GM03348 (cell line): ENCODE data around the gene WBP11.
A peak's percentile ranks its signal among the peaks of the same experiment; 100 is the strongest.

ENCODE experiments used
- DNase-seq: peaks from one replicate; pipeline ENCODE4 v3.0.0; 2012; ENCODE audit warnings: low spot score

WBP11 gene

GRCh38 chr12:14803011-14803829, at the start of gene WBP11, which contains the start of gene C12orf60:
Gene WBP11, minus strand, starts transcription at chr12:14803478. Its CDS starts 2,095 bp downstream, at chr12:14801383.
Gene C12orf60, plus strand, starts transcription at chr12:14803670. Its CDS starts 19,266 bp downstream, at chr12:14822936.
- DNase-seq, result peak; percentile 95

DNA sequence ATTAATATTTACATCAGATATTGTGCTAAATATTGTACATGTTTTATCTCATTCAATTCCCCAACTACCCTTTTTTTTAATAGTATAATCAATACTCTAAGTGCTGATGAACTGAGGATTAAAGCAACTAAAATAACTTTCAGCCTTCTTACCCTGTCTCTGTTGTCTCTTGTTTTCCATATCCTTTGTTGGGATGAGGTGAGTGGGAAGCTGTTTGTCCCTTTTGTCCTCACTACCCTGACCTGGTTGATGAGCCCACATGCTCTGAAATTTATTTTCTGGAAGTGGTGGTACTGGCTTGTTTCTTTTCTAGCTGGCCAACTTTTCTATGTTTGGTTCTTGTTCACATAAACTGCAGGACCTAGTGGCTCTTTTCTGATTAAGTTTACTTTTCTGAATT, 49.6 kb upstream of the WBP11 start:
- no peak for DNase-seq

GRCh38 chr12:14850929-14851663, 47.8 kb upstream of the WBP11 start:
- DNase-seq, result no peak

- DNase-seq, result peak; percentile 13
These were observed 46.4 kb upstream of the WBP11 start for GRCh38 chr12:14849661-14850060.

DNA sequence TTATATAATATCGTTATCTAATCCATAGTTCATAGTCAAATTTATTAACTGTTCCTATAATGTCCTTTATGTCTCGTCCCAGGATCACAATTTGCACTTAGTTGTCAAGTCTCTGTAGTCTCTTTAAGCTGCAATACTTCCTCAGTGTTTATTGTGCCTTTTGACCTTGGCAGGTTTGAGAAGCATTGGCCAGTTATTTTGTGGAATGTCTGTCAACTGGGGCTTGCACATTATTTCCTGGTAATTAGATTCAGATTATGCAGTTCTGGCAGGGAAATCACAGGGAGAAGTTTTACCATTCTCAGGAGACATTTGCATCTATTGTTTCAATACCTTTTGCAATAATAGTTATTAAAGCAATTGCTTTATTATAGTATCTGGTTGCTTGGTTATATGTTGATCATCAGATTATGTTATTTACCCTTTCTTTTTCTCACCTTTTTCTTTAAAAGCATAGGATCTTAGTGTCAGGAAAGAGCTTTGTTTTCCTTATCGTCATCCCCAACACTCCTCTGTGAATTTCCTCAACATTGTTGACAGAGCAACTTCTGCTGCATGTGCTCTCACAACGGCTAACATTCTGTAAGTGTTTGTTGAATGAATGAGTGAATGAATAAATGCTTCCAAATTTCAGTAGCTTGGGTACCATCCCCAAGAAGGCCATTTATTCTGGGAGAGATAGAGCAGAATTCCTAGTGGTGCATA, 43.8 kb upstream of the WBP11 start:
- DNase-seq, result no peak

DNA sequence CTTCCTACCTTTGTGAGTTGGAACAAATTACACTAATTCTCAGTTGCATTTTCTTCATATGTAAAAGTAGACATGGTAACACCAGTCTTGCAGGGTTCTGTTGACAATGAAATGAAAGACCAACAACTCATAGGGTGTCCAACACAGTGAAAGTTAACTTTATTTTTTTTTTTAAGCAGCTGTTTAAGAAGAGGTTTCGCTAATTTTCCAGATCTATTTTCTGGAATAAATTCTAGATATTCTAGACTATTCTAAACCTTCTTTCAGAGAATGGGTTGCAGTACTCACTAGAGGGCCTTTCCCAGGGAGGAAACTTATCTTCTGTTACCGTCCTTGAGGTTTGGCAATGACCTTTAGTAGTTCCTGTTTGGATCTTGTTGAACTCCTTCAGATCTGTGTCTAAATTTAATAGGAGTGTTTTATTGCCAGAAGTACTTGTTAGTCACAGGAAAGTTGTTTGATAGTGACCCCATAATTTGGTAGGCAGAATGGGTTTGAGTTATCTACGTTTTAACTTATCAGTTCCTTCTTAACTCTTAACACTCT, 42.8 kb upstream of the WBP11 start:
- DNase-seq, result no peak

- DNase-seq, result peak; percentile 72
These were observed 42.1 kb upstream of the WBP11 start for GRCh38 chr12:14845350-14845750.

DNA sequence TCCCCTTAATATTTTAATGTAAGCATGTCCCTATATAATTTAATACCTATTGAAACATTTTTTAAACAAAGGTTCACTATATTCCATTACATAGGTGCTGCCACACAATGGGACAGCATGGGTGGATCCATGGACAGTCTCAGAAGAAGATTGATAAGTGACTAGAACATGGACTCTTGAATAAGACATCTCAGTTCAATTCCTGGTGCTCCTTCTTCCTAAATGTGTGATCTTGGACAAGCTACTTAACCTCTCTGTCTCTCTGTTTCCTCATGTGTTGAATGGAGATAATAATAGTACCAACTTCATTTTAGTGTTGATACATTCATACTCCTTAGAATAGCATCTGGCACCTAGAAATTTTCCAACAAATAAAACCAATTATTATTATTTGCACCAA, 41.1 kb upstream of the WBP11 start:
- DNase-seq, result no peak

DNA sequence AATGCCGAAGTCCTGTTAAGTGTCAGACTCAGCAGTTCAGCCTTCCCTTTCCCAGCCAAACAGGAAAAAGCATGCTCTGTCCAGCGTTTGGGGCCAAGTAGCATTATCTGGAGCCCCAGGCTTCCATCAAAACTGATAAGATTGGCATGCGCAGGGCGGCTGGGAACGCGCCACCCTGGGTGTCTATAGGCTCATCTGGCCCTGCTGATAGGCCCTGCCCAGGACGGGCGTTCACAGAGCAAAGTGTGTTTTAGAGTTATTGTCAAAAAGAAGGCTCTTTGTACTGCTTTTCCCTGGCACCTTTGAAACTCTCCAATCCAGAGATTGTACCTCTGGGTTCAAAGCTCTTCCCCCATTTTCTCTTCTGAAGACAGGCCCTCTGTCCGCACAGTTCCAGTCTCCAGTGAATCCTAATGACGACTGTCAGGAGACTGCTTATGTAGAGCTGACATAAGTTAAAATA, 40.2 kb upstream of the WBP11 start, which contains the start of gene ART4:
Gene ART4 (minus strand): TSS at position 102 of the 463 bp plus-strand sequence. CDS start 413 bp downstream, outside the sequence.
- DNase-seq, result no peak

DNA sequence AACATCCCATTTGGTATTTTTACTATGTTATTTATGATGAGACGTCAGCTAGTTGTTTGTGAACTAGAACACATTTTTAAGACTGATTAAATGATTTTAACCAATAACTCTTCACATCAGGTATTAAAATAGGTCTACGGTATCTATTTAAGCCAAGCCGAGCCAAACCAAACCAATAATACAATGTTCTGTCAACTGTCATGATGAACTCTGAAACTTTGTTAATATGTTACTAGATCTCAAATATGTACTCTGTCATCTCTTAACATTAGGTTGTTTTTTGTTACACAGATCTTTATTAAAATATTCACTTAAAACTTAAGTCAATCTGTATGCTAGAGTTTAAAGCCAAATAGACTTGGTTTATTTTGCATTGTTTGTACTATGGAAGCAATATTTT, 39.0 kb upstream of the WBP11 start:
- no peak for DNase-seq

DNA sequence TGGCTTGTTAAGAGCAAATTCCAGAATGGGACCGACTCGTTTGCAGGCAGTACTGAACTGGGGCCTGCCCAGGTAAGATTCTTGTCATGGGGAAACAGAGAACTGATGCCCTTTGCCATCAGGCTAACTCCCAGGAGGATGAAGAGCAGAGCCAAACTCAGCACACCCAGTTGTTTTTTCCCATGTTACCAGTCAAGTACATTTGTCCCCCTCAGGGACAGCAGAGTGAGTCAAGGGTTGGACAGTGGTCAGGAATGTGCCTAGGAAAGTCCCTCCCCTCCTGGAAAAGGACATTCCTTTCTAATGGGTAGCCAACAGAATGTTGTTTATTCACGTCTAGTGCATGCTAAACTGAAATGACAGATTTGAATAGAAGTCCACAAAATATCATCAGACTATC, 38.5 kb upstream of the WBP11 start:
- DNase-seq, result peak; percentile 61

- DNase-seq, result no peak
These were observed 37.3 kb upstream of the WBP11 start for GRCh38 chr12:14840616-14841015.

DNA sequence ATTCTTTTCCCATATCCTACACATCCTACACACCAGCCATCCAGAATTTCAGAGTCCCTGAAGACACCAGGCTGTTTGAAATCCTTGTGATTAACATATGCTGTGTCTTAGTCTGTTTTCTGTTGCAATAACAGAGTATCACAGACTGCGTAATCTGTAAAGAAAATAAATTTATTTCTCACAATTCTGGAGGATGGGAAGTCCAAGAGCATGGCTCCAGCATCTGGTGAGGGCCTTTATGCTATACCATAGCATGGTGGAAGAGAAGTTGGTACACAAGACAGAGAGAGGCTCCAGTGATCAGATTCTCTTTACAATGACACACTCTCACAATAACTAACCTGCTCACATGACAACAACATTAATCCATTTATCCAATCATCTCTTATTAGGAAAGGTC, 36.0 kb upstream of the WBP11 start:
- DNase-seq, result no peak

DNA sequence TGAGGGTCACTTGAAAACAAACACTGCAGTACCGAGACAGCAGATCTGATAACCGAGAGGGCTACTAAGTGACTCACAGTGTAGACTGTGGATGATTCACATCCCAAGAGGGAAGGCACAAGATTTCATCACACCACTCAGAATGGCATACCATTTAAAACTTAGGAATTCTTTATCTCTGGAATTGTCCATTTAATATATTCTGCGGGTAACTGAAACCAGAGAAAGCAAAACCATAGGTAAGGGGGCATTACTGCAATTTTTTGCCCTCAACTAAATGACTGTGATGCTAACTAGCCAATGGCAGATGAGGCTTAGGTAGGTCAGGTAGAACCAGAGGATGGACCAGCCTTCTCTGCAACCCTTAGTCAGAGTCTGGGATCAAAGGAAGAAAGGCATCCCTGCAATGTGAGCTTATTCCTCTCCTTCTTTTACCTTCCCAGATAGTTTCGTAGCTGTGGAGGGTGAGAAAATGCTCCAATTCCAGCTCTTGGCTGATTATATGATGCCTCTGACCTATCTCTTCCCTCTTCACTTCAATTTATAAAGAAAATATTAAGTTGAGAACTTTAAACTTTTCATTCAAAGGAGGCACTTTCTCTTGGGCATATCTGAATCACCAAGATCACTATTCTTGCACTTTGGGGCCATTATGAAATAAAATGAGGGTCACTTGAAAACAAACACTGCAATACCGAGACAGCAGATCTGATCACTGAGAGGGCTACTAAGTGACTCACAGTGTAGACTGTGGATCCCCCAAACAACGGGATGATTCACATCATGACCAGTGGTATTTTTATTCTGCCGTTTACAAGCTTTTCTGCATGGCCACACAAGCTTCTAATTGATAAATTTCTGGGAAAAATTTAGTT, 33.3 kb upstream of the WBP11 start:
- DNase-seq, result peak; percentile 64

DNA sequence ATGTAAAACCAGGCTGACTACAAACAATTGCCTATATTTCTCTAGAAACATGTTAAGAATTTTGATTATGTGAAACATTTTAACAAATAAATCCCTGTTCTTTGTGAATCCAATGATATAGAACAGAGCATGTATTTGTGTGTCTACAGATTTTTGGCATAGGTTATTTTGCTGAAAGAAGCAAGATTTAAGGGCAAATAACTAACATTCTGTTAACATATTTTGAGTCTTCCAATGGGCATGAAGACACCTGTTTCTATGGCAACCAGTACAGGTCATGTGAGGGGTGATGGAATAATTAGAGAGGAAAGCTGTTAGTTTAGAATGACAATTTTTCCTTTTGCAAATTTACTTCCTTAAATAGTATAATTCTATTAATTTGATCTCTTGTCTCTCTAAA, 31.2 kb upstream of the WBP11 start:
- DNase-seq, result no peak

DNA sequence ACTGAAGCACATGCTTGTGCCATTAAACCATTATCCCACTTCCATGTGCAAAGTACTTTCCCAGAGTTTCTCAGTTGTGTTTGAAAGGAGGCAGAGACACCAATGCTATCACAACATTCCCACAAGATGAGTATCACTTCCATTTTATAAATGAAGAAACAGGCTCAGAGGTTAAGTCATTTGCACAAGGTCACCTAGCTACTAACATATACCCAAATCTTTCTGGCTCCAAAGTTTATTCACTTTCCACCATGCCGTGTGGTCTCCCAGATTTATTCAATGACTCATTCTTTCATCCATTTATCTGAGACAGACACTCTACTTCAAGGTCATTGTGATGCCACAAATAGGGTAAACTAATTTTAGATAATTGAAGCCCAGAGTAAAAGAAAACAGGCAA, 30.7 kb upstream of the WBP11 start:
- DNase-seq, result no peak

DNA sequence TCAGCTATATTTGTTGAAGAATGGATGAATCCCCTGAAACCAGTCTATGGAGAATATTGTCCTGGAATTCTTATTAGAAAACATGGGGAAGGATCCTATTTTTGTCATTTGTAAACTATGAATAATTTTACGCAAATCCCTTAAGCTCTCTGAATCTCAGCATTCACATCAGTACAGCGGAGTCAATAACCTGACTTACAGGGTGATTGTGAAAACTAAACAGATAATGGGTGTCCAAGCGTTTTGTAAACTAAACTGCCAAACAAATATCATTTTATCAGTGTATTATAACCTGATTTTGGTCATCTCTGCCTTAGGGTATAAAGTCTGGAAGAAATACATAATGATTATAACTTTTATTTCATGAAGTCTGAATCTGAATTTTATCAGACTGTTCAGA, 30.1 kb upstream of the WBP11 start:
- DNase-seq, result no peak

- peak; percentile 29 for DNase-seq
These were observed 25.6 kb upstream of the WBP11 start for GRCh38 chr12:14828892-14829291.

- no peak for DNase-seq
These were observed 23.8 kb upstream of the WBP11 start for GRCh38 chr12:14827043-14827442.

- DNase-seq, result no peak
These were observed 23.2 kb upstream of the WBP11 start for GRCh38 chr12:14826491-14826890.

- DNase-seq, result no peak
These were observed 22.0 kb upstream of the WBP11 start for GRCh38 chr12:14825256-14825655.
